Naive thymus-derived CD8-positive, alpha-beta T cell (primary cell): ENCODE results near the gene CLDN10. TPM values are rescaled to one million over a fixed set of nuclear protein-coding genes. Genes with fewer than 3 reads are reported as not detected.

Experiments used
- ATAC-seq, 2 donors: fragments of 150-1000 bp; cut with Tn5 transposase in 1 of 2; sonication (Bioruptor Pico), chemical (Tn5 transposase) in 1 of 2; 1 replicate in 1 of 2; 2 replicates in 1 of 2; pipeline ENCODE4 v1.10.0; 2021; ENCODE audit warnings: mild to moderate bottlenecking in 2 of 2, moderate library complexity in 2 of 2
- POLR2A ChIA-PET: fragments of 350-600 bp; sonication (Branson Sonifier 250); formaldehyde crosslinking; loops from one replicate; lab custom pipeline; 2021; ENCODE audit warnings: antibody characterized with exemption; lab: Charles Lee
- DNase-seq, 10 donors: peaks; one replicate each; pipeline versions ENCODE4 v3.0.0 to v3.0.0-alpha.2; 2020 to 2022
- H3K27ac Mint-ChIP-seq, 10 donors: one replicate each; pipeline ENCODE4 v1.8.0; 2020 to 2022; ENCODE audit warnings: mild to moderate bottlenecking in 10 of 10, mixed read lengths in 10 of 10, moderate library complexity in 4 of 10, inconsistent platforms in 1 of 10
- H3K27me3 Mint-ChIP-seq, 5 donors: one replicate each; pipeline ENCODE4 v1.8.0; 2021 to 2022; ENCODE audit warnings: mixed read lengths in 5 of 5
- H3K36me3 Mint-ChIP-seq, 3 donors: one replicate each; pipeline ENCODE4 v1.8.0; 2020 to 2022; ENCODE audit warnings: mixed read lengths in 3 of 3, mild to moderate bottlenecking in 2 of 3, inconsistent platforms in 1 of 3
- H3K4me1 Mint-ChIP-seq, 4 donors: one replicate each; pipeline ENCODE4 v1.8.0; 2021 to 2022; ENCODE audit warnings: mixed read lengths in 4 of 4
- H3K4me3 Mint-ChIP-seq, 10 donors: one replicate each; pipeline ENCODE4 v1.8.0; 2020 to 2022; ENCODE audit warnings: mild to moderate bottlenecking in 10 of 10, mixed read lengths in 10 of 10, moderate library complexity in 6 of 10, inconsistent platforms in 1 of 10
- H3K9me3 Mint-ChIP-seq, 9 donors: one replicate each; pipeline ENCODE4 v1.8.0; 2020 to 2022; ENCODE audit warnings: mixed read lengths in 9 of 9, mild to moderate bottlenecking in 3 of 9, inconsistent platforms in 1 of 9, moderate library complexity in 1 of 9
- polyA plus RNA-seq, 3 donors: library from polyadenylated mRNA; unstranded; fragments of 300-500 nt; fragmentation: Illumina TruSeq; gene quantifications; one replicate each; pipeline ENCODE4 v1.2.3, GENCODE V29; 2021
- total RNA-seq, 8 experiments: library from RNA in 2 of 8; stranded (reverse) in 2 of 8; gene quantifications; one replicate each; pipeline ENCODE4 v1.2.3 and lab custom pipeline; 2021 to 2026

The CLDN10 gene
- total and polyA plus RNA-seq, 5 experiments from 2014 or later: not detected

DNA sequence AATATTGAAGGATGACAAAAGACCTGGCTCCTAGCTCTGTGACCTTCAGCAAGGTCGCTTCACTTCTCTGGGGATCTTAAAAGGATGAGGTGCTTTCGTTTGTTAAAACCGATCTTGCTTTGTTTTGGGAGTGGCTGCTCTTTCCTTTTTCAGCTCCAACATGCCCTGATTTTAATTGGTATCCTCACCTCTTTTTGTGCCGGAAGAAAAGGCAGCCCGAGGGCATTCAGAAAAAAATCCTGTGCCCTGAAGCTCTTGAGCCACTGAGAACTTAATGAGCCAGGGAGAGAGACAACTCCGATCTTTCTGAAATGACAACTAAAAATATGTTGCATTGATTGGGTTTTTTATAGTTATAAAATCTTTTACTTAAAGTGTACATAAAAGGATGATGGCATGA, 19.4 kb downstream of the CLDN10 start:
- H3K4me3 Mint-ChIP-seq: no peak overlapping the region
- H3K27ac Mint-ChIP-seq: no peak overlapping the region
- POLR2A ChIA-PET: no interaction called here
- no peaks in the 10 kb centered on the region for H3K36me3 Mint-ChIP-seq
- ATAC-seq: no peak
- peaks cover 8 to 28% (median 15%) of the 10 kb centered on the region in 5 donors for H3K27me3 Mint-ChIP-seq
- DNase-seq: no peak
- H3K9me3 Mint-ChIP-seq: no peaks in the 10 kb centered on the region
- no peaks in the 10 kb centered on the region for H3K4me1 Mint-ChIP-seq

DNA sequence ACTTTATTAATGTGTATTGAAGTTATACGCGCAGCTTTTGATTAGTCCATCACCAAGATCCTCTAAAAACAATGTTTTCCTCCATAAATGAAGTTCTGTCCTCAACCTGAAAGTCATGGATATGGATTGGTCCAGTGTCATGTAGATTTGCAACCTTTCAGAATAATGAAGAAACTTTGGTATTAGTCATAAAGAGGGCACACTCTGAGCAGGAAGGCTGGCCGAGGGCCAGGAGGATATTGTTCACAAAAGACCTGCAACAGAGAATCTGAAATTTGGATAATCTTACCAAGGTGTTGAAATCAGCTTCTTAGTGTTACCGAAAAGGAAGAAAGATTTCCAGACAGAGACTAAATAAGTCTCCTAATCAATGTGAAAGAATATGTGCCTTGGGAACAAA, 20.7 kb downstream of the CLDN10 start:
- peaks cover 8 to 26% (median 14%) of the 10 kb centered on the region in 5 donors for H3K27me3 Mint-ChIP-seq
- H3K9me3 Mint-ChIP-seq: no peaks in the 10 kb centered on the region
- no peak for DNase-seq
- H3K4me1 Mint-ChIP-seq: no peaks in the 10 kb centered on the region
- no peak overlapping the region for H3K27ac Mint-ChIP-seq
- no peak for ATAC-seq
- no peaks in the 10 kb centered on the region for H3K36me3 Mint-ChIP-seq
- POLR2A ChIA-PET: no interaction called here
- H3K4me3 Mint-ChIP-seq: no peak overlapping the region

DNA sequence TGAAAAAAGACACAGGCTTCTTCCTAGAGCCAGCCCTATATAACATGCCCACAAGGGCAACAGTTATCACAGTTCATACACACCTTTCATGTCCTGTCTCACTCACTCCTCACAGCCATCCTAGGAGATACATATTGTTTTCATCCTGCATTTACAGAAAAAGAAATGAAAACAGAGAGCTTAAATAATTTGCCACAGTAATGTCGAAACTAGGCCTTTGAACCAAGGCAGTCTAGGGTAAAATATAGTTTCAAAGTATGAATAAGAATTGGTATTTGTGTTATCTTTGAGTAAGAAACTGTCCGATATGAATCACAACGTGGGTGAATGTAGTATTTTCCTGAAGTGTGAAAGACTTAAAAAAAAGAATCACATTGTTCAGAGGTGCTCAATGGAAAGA, 26.8 kb downstream of the CLDN10 start:
- no peaks in the 10 kb centered on the region for H3K36me3 Mint-ChIP-seq
- H3K27ac Mint-ChIP-seq: no peak overlapping the region
- H3K4me3 Mint-ChIP-seq: no peak overlapping the region
- POLR2A ChIA-PET: no interaction called here
- no peaks in the 10 kb centered on the region for H3K4me1 Mint-ChIP-seq
- no peaks in the 10 kb centered on the region for H3K9me3 Mint-ChIP-seq
- no peak for ATAC-seq
- H3K27me3 Mint-ChIP-seq: peaks cover 1 to 10% (median 3%) of the 10 kb centered on the region in 5 donors
- no peak for DNase-seq

GRCh38 chr13:95585867-95586266, 33.3 kb downstream of the CLDN10 start:
- DNase-seq: no peak
- H3K9me3 Mint-ChIP-seq: no peaks in the 10 kb centered on the region
- H3K4me3 Mint-ChIP-seq: no peak overlapping the region
- H3K27me3 Mint-ChIP-seq: peaks cover 6 to 34% (median 11%) of the 10 kb centered on the region in 5 donors
- no peak for ATAC-seq
- no peak overlapping the region for H3K27ac Mint-ChIP-seq
- H3K36me3 Mint-ChIP-seq: no peaks in the 10 kb centered on the region
- POLR2A ChIA-PET: no interaction called here
- no peaks in the 10 kb centered on the region for H3K4me1 Mint-ChIP-seq

- no peaks in the 10 kb centered on the region for H3K4me1 Mint-ChIP-seq
- H3K4me3 Mint-ChIP-seq: no peak overlapping the region
Observed at GRCh38 chr13:95588134-95588533, 35.6 kb downstream of the CLDN10 start.

DNA sequence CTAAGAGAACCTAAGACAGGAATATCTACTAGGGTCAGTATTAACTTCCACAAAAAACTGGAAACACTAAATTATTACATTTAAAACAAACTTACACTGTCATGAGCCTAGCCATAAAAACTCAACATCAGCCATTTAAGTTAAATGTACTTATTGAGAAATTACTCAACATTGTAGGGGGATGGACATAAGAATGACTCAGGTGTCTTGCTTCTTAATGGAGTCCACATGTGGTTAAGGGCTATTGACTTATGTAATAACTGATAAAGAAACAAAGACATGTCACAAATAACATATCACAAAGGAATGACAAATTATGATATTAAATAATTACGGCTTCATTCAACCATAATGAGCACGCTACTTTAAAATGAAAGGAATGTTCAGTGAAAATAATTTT, 36.2 kb downstream of the CLDN10 start:
- POLR2A ChIA-PET: no interaction called here
- Mint-ChIP-seq H3K9me3 (no peaks in the 10 kb centered on the region), H3K36me3 (no peaks in the 10 kb centered on the region), H3K4me1 (no peaks in the 10 kb centered on the region), H3K4me3 (no peak overlapping the region), H3K27ac (no peak overlapping the region), H3K27me3 (peaks cover 9 to 41% (median 15%) of the 10 kb centered on the region in 5 donors)
- no peak for ATAC-seq
- no peak for DNase-seq

More at GRCh38 chr13:95588134-95588533, 35.6 kb downstream of the CLDN10 start:
- Mint-ChIP-seq H3K27ac (no peak overlapping the region), H3K9me3 (no peaks in the 10 kb centered on the region), H3K27me3 (peaks cover 9 to 42% (median 15%) of the 10 kb centered on the region in 5 donors), H3K36me3 (no peaks in the 10 kb centered on the region)
- no peak for ATAC-seq
- DNase-seq: no peak
- POLR2A ChIA-PET: no interaction called here

GRCh38 chr13:95593462-95593861, 40.9 kb downstream of the CLDN10 start:
- no peak for DNase-seq
- H3K4me1 Mint-ChIP-seq: no peaks in the 10 kb centered on the region
- POLR2A ChIA-PET: no interaction called here
- H3K36me3 Mint-ChIP-seq: no peaks in the 10 kb centered on the region
- no peak for ATAC-seq
- peaks cover 11 to 36% (median 12%) of the 10 kb centered on the region in 5 donors for H3K27me3 Mint-ChIP-seq
- H3K9me3 Mint-ChIP-seq: no peaks in the 10 kb centered on the region
- H3K4me3 Mint-ChIP-seq: no peak overlapping the region
- H3K27ac Mint-ChIP-seq: no peak overlapping the region

GRCh38 chr13:95596701-95597100, 44.2 kb downstream of the CLDN10 start:
- ATAC-seq: no peak
- DNase-seq: no peak
- no peaks in the 10 kb centered on the region for H3K4me1 Mint-ChIP-seq
- H3K36me3 Mint-ChIP-seq: no peaks in the 10 kb centered on the region
- no peak overlapping the region for H3K27ac Mint-ChIP-seq
- H3K4me3 Mint-ChIP-seq: no peak overlapping the region
- peaks cover 2 to 22% (median 6%) of the 10 kb centered on the region in 5 donors for H3K27me3 Mint-ChIP-seq
- POLR2A ChIA-PET: no interaction called here
- H3K9me3 Mint-ChIP-seq: no peaks in the 10 kb centered on the region

- POLR2A ChIA-PET: no interaction called here
- no peak for DNase-seq
- ATAC-seq: no peak
- no peaks in the 10 kb centered on the region for H3K4me1 Mint-ChIP-seq
- H3K36me3 Mint-ChIP-seq: no peaks in the 10 kb centered on the region
- peaks cover 3 to 24% (median 13%) of the 10 kb centered on the region in 5 donors for H3K27me3 Mint-ChIP-seq
- no peaks in the 10 kb centered on the region for H3K9me3 Mint-ChIP-seq
- H3K4me3 Mint-ChIP-seq: no peak overlapping the region
- no peak overlapping the region for H3K27ac Mint-ChIP-seq
Observed at GRCh38 chr13:95601216-95601615, 48.7 kb downstream of the CLDN10 start.

DNA sequence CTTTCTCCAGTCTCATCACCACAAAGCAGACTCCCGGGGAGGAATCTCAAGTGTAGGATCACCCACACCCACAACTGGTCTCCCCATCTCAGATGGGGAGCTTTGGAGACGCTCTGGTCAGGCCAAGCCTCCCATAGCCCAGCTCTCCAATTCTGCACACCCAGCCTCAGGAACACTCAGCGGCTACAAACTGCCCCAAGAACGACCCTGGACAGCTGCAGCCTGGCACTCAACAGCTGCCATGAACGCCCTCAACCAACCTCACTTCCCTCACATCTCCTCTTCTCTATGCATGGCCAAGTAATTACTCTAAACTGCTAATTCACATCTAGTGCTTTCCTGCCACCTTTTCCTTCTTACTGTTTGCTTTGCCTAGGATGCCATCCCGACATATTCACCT, 49.4 kb downstream of the CLDN10 start:
- ATAC-seq (no peak), DNase-seq (no peak)
- Mint-ChIP-seq H3K4me1 (no peaks in the 10 kb centered on the region), H3K4me3 (no peak overlapping the region), H3K27me3 (peaks cover 3 to 20% (median 13%) of the 10 kb centered on the region in 5 donors), H3K36me3 (no peaks in the 10 kb centered on the region), H3K9me3 (no peaks in the 10 kb centered on the region), H3K27ac (no peak overlapping the region)
- POLR2A ChIA-PET: no interaction called here

DNA sequence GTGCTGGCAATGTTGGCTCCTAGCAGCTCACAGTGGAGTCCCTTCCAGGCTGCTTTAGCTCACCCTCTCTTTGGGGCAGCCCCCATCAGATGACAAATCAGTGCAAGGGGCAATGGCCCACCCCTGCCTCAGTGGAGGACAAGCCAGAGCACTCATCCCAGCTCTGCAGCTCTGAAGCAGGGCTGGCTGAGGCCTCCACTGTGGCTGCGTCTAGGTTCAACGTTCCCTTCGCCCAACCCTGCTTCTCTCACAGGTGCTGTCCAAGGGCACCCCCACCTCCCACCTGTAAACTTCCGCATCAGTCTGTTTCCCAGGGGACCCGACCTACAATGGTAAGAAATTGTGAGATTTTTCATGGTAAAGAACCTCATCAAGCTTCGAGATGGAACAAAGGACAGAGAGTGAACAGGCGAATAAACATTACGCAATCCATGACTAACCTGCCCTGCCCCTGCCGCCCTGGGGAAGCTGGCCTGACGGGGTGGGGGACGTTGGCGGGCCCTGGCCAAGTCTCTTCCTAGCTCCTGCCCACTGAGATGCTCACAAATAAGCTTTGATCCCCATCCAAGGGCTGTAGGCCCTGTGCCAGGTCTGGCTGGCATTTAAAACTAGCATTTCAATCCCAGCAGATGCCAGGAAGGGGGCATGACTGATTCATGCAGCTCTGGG, 51.5 kb downstream of the CLDN10 start:
- H3K27ac Mint-ChIP-seq: no peak overlapping the region
- no peak overlapping the region for H3K4me3 Mint-ChIP-seq
- peaks cover 0 to 22% (median 13%) of the 10 kb centered on the region in 5 donors for H3K27me3 Mint-ChIP-seq
- H3K36me3 Mint-ChIP-seq: no peaks in the 10 kb centered on the region
- POLR2A ChIA-PET: no interaction called here
- H3K4me1 Mint-ChIP-seq: peaks cover 0 to 1% (median 0%) of the 10 kb centered on the region in 4 donors
- no peaks in the 10 kb centered on the region for H3K9me3 Mint-ChIP-seq
- DNase-seq (no peak), ATAC-seq (no peak)

DNA sequence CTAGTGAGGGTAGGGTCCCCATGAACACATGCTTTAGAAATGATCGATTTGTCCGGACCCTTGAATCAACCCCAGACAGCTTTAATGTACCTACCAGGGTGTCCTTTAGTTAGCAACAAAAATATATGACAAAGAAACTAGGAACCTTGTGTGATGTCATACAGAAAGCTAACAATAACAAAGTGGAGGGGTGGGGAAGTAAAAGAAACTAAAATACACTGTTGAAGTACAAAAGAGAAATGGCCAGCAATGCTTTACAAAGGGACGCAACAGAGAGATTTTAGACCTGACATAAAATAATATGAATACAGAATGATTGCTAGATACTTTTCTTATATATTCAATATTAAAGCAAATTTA, 52.0 kb downstream of the CLDN10 start:
- no peak overlapping the region for H3K4me3 Mint-ChIP-seq
- no peak for ATAC-seq
- H3K9me3 Mint-ChIP-seq: no peaks in the 10 kb centered on the region
- DNase-seq: no peak
- H3K36me3 Mint-ChIP-seq: no peaks in the 10 kb centered on the region
- H3K27ac Mint-ChIP-seq: no peak overlapping the region
- H3K27me3 Mint-ChIP-seq: peaks cover 0 to 23% (median 13%) of the 10 kb centered on the region in 5 donors
- peaks cover 0 to 1% (median 0%) of the 10 kb centered on the region in 4 donors for H3K4me1 Mint-ChIP-seq
- POLR2A ChIA-PET: no interaction called here

DNA sequence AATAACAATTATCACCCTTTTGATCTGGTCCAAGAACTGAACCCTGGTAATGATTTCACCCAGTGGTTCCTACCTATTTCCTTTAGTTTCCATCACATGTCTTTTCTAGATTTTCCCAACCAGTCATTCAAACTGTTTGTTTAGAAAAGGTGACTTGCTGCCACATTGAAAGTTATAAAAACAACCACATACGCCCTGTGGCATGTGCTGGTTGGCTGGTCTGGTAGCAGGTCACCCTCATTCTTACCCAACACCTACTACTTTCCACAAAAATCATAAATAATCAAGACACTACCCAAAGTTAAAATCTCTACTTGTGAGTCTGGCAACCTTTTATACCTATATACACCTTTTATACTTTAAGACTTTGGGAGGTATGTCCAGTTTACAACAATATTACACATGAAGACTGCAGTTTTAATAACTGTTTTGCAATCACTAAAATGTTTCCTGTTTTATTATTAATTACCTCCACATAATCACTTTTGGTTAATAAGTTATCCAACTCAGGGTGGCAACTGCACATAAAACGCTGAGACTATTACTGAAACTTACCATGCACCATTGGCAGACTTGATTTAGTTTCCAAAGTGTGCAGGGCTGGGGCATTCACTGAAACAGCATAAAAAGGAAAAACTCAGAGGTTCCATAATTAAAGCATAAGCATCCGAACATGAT, 53.1 kb downstream of the CLDN10 start:
- Mint-ChIP-seq H3K27ac (no peak overlapping the region), H3K4me3 (no peak overlapping the region), H3K27me3 (peaks cover 0 to 23% (median 13%) of the 10 kb centered on the region in 5 donors), H3K9me3 (no peaks in the 10 kb centered on the region), H3K36me3 (no peaks in the 10 kb centered on the region), H3K4me1 (peaks cover 0 to 1% (median 0%) of the 10 kb centered on the region in 4 donors)
- no peak for ATAC-seq
- no peak for DNase-seq
- POLR2A ChIA-PET: no interaction called here
